Measurements from ENCODE around the gene KMT2D. TPM values are rescaled to one million over a fixed set of nuclear protein-coding genes. Genes with fewer than 3 reads are reported as not detected.

Gene KMT2D
- total RNA-seq, 1 donor from 2014 or later: 106 TPM

DNA sequence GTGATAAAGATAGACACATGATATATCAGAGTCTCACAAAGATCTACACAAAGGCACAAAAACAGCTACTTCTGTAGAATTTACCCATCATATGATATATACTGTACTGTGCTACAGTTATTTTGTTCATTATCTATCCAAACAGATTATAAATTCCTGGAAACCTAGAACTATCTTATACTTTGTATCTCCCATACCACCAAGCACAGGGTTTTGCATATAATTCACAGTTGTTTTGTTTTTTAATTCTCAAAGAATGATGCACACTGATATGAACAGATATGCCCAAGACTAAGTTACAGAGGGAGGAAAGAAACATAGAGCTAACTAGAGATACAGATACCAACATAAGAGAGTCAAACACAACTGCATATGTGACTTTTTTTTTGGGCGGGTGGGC lies 45.4 kb downstream of the KMT2D start:
- Histone ChIP-seq H3K4me1 (peaks cover 0 to 6% of the 10 kb centered on the region in 2 donors), H3K27me3 (no peaks in the 10 kb centered on the region), H3K9me3 (no peaks in the 10 kb centered on the region), H3K27ac (no peak overlapping the region), H3K4me3 (no peak overlapping the region), H3K36me3 (peaks cover 26 to 28% of the 10 kb centered on the region in 2 donors)
- DNase-seq (ENCODE audit: low spot score in 2 of 2): no peak
- TF ChIP-seq, protein P1, sequence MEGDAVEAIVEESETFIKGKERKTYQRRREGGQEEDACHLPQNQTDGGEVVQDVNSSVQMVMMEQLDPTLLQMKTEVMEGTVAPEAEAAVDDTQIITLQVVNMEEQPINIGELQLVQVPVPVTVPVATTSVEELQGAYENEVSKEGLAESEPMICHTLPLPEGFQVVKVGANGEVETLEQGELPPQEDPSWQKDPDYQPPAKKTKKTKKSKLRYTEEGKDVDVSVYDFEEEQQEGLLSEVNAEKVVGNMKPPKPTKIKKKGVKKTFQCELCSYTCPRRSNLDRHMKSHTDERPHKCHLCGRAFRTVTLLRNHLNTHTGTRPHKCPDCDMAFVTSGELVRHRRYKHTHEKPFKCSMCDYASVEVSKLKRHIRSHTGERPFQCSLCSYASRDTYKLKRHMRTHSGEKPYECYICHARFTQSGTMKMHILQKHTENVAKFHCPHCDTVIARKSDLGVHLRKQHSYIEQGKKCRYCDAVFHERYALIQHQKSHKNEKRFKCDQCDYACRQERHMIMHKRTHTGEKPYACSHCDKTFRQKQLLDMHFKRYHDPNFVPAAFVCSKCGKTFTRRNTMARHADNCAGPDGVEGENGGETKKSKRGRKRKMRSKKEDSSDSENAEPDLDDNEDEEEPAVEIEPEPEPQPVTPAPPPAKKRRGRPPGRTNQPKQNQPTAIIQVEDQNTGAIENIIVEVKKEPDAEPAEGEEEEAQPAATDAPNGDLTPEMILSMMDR (IDR thresholded peaks at IDR 0.05): no peak
- intact Hi-C loops (cut with DNase I): loop anchor here (5.0 kb wide), 2 partner anchors 42 to 92 kb away; no protein-coding TSS in a partner anchor

DNA sequence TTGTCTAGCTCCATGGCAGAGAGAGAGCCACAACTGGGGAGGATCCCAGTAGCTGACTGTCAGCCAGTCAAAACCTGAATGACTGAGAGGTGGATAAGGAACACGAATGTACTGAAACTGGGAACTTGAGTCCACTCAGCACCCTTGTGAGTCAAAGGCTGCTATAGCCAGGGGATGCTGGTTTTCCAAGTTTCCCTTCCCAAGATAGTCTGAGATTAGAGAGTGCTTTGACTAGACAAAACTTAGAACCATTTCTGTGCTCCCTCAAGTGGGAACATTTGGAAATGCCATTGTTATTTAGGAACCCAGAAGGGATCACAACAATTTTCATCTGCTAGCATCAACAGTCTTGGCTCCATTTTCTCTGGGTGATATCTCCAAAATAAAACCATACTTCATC lies 46.0 kb downstream of the KMT2D start:
- no peaks in the 10 kb centered on the region for H3K27me3 ChIP-seq
- intact Hi-C loops (cut with DNase I): no loop called here
- DNase-seq (ENCODE audit: low spot score in 2 of 2): no peak
- H3K36me3 ChIP-seq: peaks cover 27 to 31% of the 10 kb centered on the region in 2 donors
- H3K4me1 ChIP-seq: peaks cover 0 to 5% of the 10 kb centered on the region in 2 donors
- no peak overlapping the region for H3K4me3 ChIP-seq
- H3K27ac ChIP-seq: no peak overlapping the region
- H3K9me3 ChIP-seq: no peaks in the 10 kb centered on the region
- TF ChIP-seq, protein P1 (IDR thresholded peaks at IDR 0.05): no peak

DNA sequence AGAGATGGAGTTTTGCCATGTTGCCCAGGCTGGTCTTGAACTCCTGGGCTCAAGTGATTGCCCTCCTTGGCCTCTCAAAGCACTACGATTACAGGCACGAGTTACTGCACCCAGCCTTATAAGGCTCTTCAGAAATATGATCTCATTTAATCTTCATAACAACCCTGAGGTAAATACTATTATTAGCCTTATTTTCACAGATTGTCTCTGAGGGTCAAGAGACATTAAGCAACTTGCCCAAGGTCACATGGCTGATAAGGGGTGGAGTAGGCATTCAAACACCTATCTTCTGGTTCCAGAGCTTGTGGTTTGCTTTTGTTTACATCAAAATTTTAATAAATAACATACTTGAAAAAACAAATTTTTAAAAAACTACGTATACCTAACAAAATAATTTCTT lies 47.2 kb downstream of the KMT2D start:
- TF ChIP-seq, protein P1 (IDR thresholded peaks at IDR 0.05): no peak
- intact Hi-C loops (cut with DNase I): no loop called here
- H3K36me3 ChIP-seq: peaks cover 27 to 35% of the 10 kb centered on the region in 2 donors
- no peak overlapping the region for H3K4me3 ChIP-seq
- H3K4me1 ChIP-seq: no peaks in the 10 kb centered on the region
- DNase-seq (ENCODE audit: low spot score in 2 of 2): no peak
- no peaks in the 10 kb centered on the region for H3K9me3 ChIP-seq
- H3K27ac ChIP-seq: no peak overlapping the region
- H3K27me3 ChIP-seq: no peaks in the 10 kb centered on the region

GRCh38 chr12:49012739-49013138 lies 47.9 kb downstream of the KMT2D start:
- TF ChIP-seq, protein P1 (IDR thresholded peaks at IDR 0.05): no peak
- H3K27me3 ChIP-seq: no peaks in the 10 kb centered on the region
- no peak overlapping the region for H3K27ac ChIP-seq
- H3K4me1 ChIP-seq: no peaks in the 10 kb centered on the region
- peaks cover 27 to 38% of the 10 kb centered on the region in 2 donors for H3K36me3 ChIP-seq
- intact Hi-C loops (cut with DNase I): no loop called here
- no peak for DNase-seq (ENCODE audit: low spot score in 2 of 2)
- H3K4me3 ChIP-seq: no peak overlapping the region
- no peaks in the 10 kb centered on the region for H3K9me3 ChIP-seq

Other genes starting within 250 kb of the KMT2D start
- gene CACNB3, start 242.3 kb downstream of the KMT2D start, total RNA-seq: 54.5 TPM
- 39.4 TPM for gene DDX23, start 208.6 kb downstream of the KMT2D start, total RNA-seq
- 0.85 TPM for gene RND1, start 194.9 kb downstream of the KMT2D start, total RNA-seq
- gene FKBP11, start 135.3 kb downstream of the KMT2D start, total RNA-seq: 38.8 TPM
- gene ARF3, start 103.3 kb downstream of the KMT2D start, total RNA-seq: 68.4 TPM
- gene WNT10B, start 89.1 kb downstream of the KMT2D start, total RNA-seq: 0.85 TPM
- gene WNT1, start 82.5 kb downstream of the KMT2D start, total RNA-seq: not detected
- gene DDN, start 61.4 kb downstream of the KMT2D start, total RNA-seq: not detected
- gene PRKAG1, start 42.0 kb downstream of the KMT2D start, total RNA-seq: 32.8 TPM
- not detected for gene RHEBL1, start 9.2 kb upstream of the KMT2D start, total RNA-seq
- 31.5 TPM for gene DHH, start 34.0 kb upstream of the KMT2D start, total RNA-seq
- 74.2 TPM for gene LMBR1L, start 50.1 kb upstream of the KMT2D start, total RNA-seq
- 1,333 TPM for gene TUBA1B, start 70.6 kb upstream of the KMT2D start, total RNA-seq
- 214 TPM for gene TUBA1A, start 128.3 kb upstream of the KMT2D start, total RNA-seq
- 370 TPM for gene TUBA1C, start 204.3 kb upstream of the KMT2D start, total RNA-seq
- gene PRPH, start 234.4 kb upstream of the KMT2D start, total RNA-seq: not detected